Islet precursor cell (in vitro differentiated cells): ENCODE results near the gene LDB3.

ENCODE experiments used
- DNase-seq: peaks from one replicate; pipeline ENCODE4 v3.0.0-alpha.2; 2018

The LDB3 gene

DNA sequence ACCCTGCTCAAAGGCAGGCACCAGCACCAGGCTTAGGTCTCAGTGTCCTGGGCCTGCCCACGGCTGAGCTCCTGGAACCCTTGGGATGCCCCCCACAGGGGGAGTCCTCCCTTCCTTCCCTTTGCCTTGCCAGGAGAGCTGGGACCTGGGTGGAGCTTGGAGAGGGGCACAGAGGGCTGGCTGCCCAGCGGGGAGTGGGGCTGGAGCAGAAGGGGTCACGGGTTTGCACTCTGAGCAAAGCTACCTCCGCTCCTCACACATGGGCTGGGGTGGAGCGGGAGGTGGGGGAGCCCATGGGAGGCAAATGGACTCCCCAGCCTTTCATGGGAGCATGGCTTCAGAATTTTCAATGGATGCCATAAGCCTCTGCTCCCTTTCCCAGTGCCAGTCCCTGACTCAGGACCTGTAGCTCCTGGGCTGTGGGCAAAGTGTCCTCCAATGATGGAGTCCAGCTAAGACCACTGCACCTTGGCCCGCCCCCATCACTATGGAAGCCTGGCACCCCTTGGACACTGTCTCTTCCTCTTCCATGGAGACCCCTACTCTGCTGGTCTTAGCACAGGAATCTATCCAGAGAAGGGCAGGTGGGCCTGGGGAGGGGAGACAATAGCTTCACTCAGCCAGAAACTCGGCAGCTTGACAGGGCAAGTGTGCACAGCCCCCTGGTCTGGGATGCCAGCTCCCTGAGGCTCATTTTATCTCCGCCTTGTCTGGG lies 39.9 kb downstream of the LDB3 start:
- DNase-seq, result peak; percentile 49

DNA sequence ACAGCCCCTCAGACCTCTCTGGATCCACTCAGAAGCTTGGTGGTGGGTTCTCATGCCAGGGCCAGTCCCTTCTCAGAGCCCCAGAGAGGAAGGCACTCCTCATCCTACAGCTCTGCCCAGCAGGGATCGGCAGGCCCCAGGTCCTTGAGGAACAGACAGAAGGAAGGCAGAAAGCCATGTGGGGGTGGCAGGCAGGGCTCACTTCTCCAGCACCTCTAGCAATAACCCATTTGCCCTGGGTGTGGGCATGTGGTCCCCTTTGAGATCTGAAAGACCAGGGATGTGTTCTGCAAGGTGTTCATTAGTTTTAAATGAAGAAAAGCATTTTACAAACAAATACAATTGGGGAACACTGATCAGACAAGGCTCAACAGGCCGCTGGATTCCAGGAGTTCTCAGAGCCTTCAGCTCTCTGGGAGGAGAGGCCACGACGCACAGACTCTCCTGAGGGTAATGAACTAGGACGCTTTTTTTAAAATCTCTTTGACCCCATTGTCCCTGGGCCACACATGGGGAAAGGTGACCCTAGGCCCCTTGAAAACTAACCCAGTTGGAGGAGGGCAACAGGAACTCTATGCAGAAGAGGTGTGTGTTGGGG lies 40.6 kb downstream of the LDB3 start:
- DNase-seq, result peak; percentile 46

DNA sequence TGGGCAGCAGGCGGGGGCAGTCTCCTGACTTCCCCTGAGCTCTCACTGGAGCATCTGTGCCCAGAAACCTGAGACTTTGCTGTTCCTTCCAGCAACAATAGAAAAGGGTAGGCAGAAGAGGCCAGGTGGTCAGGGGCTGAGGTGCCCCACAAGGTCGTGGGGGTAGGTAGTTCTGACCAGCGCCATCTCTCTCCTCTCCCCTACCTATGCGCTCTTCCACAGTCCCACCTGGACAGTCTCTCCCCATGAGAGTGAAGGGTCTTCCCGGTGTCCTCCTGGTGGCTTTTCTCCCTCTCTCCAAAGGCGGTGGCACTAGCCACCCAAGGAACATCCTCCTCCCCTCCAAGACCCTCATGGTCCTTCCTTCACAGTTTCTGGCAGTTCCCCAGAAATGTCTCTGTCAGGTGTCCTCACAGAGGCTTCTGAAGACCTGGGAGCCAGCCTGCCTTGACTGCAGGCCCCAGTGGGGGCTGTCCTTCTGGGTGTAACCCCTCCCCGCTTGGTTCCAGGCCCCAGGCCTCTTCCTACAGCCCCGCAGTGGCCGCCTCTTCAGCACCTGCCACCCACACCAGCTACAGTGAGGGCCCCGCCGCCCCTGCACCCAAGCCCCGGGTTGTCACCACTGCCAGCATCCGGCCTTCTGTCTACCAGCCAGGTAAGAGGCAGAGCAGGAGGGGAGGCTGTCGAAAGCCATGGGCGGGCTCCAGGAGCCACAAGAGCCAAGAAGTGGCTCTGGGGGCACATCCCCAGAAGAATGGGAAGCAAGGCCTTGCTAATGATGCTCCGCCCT lies 41.3 kb downstream of the LDB3 start:
- DNase-seq, result peak; percentile 45

DNA sequence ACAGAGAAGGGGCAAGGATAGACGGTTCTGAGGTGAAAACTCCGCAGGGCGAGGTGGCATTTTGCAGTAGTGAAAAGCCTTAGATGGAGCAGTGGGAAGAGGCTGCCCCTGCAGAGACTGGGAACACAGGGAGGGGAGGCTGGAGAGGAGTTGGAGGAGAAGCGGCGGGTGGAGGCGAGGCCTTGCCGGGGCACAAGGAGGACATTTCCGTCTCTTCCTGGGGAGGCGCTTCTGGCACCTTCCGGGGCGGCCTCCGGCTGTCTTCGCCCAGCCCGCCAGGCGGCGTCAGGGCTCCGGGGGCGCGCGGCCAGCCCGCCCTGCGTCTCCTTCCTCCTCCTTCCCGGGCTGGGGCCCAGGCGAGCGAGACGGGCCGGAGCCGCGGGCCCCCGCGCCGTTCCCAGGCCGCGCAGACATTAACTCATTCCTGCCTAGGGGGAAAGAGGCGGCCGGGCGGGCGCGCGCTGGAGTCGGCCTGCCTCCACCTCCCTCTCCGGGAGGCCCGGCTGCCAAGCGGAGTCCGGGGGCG lies 42.7 kb downstream of the LDB3 start:
- DNase-seq, result peak; percentile 95

DNA sequence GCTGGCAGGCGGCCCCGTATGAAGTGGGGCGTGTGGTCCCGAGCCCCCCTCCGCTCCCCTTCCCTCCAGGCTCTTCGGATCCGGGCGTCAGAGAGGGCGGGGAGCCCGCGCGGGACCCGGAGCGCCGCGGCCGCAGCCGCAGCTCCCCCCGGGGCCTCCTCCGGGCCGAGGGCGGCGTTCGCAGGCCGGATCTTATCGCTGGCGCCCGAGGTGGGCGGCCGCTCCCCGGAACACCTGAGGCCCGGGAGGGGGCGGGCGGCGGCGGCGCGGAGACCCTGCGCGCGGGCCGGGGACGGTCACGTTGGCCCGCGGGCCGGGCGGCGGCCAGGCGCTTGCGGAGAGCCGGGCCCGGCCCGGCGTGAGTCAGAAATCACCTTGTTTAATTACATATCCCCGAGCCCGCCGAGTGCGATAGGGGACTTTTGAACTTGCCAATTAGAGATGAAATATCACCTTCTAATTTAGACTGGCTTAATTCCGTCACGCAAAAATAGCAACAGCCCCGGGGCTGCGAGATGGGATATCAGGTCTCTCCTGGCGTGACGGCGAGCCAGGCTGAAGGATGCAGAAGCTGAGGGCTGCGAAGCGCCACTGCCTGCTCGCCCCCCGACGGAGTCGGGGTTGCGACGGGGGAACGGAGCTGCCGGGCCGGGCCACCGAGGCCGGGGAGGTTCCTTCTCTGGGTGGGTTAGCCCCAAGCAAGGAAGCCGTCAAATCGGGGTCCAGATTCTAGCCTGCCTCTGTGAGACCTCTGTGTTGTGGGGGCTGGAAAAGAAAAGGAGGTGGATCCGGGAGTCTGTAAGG lies 43.4 kb downstream of the LDB3 start:
- DNase-seq, result peak; percentile 76

DNA sequence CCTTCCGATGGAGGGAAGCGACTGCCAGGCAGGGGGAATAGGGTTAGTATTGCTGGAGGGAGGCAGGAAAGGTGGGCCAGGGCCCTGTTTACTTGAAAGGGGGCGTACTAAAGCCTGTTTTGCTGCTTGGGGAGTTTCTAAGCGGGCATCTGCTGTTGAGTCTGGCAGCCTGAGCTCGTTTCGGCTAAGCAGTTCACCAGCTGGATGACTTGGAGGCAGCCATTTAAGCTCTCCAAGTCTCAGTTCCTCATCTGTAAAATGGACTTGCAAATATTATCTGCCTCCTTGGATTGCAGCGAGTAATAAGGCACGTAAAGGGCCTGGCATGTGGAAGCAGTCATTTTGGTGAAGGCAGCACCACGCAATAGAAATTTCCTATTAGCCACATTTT lies 44.0 kb downstream of the LDB3 start:
- peak; percentile 70 for DNase-seq

DNA sequence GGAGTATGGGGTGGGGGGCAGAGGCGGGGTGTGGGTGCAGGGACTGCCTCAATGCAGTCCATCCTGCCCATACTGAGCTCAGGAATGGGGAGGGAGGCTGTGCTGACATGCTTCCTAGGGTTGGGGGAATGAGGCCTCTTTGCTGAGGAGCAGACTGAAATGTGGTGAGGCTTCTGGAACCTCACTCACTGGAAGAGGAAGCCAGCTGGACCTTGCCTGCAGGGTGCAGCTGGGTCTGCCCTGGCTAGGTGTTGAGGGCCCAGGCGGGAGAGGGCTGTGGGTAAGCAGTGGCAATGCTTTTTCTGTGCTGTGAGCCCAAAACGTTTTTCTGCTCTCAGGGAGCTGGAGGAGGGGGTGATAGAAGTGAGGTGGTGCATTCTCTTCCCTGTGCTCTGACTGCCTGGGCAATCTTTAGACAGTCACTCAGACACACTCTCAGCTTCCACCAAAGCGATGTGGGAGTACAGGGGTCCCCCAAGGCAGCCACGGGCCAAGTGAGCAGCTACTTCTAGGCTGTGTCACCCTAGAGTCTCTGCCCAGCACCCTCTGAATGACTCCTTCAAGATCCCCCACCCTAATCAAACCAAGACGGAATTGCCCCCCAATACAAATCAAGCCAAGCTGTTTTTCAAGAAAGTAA lies 47.0 kb downstream of the LDB3 start:
- DNase-seq, result peak; percentile 54

DNA sequence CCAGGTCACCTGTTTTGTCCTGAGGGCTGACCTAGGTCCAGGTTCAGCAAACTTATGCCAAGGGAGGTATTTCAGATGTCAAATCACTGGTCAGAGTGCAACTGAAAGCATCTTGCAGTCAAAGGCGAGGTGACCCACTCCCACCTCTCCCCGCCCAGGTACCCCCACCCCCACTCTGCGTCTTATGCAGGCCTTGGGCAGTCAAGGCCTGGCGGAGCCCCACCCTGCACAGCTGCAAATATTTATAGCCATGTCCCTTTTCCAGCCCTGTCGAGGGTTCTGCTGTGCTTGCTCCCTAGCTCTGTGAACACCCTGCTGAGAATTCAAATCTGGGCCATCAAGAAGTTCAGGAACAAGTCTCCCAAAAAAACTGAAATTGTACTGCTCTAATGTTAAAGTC lies 47.5 kb downstream of the LDB3 start:
- no peak for DNase-seq

DNA sequence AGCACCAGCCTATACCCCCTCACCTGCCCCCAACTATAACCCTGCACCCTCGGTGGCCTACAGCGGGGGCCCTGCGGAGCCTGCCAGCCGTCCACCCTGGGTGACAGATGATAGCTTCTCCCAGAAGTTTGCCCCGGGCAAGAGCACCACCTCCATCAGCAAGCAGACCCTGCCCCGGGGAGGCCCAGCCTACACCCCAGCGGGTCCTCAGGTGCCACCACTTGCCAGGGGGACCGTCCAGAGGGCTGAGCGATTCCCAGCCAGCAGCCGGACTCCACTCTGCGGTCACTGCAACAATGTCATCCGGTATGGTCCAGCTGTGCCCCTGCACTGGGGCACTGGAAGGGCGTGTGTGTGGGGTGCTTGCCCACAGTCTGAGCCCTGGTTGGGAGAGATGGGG lies 48.2 kb downstream of the LDB3 start:
- DNase-seq, result peak; percentile 55

DNA sequence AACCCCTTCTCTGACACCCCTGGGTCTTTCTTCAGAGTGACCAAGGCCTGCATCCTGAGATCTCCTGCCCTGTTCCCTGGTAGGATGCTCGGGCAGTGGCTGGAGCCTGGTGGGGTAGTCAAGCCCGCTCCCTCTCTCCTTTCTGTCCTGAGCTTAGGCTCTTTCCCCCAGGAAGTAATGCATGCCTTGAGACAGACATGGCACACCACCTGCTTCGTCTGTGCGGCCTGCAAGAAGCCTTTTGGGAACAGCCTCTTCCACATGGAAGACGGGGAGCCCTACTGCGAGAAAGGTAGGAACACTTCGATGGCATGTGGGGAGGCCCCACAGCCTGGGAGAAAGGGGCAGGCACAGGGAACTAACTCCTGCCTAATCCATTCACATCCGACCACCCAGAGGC lies 50.2 kb downstream of the LDB3 start:
- no peak for DNase-seq

DNA sequence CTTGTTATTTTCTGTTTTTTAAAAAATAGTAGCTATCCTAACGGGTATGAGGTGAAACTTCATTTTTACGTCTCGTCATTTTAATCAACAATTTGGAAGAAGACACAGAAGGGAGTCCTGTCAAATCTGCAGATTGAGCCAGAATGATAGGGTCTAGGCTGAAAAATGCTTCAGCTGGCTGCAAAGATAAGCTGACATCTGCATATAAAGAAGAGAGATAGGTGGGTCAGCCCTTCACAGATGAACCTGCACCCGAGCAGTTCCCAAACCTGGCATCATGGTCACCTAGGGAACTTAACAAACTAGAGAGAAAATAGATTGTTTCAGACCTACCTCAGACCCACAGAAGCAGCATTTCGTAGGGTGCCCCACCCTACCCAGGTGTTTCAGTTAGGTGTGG lies 52.9 kb downstream of the LDB3 start:
- no peak for DNase-seq

DNA sequence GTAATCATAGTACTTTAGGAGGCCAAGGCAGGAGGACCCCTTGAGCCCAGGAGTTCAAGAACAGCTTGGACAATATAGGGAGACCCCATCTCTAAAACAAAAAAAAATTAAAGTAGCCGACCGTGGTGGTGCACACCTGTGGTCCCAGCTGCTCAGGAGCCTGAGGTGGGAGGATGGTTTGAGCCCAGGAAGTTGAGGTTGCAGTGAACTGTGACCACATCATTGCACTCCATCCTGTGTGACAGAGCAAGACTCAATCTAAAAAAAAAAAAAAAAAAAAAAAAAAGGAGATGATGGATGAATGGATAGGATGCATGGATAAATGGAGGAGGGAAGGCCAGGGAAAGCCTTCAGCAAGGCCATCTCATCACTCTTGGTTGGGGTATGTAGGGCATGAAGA lies 54.7 kb downstream of the LDB3 start:
- DNase-seq, result no peak

DNA sequence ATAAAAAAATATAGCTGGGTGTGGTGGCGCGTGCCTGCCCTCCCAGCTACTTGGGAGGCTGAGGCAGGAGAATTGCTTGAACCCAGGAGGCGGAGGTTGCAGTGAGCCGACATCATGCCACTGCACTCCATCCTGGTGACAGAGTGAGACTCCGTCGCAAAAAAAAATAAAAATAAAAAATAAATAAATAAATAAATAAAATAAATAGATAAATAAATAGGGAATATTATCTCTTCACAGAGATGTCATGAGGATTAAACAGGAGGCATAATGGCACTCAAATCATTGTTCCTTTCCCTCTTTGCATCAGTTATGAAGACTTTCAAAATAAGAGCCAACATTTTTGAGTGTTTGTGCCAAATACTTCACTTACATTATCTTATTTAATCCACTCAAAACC lies 56.1 kb downstream of the LDB3 start:
- DNase-seq, result no peak

DNA sequence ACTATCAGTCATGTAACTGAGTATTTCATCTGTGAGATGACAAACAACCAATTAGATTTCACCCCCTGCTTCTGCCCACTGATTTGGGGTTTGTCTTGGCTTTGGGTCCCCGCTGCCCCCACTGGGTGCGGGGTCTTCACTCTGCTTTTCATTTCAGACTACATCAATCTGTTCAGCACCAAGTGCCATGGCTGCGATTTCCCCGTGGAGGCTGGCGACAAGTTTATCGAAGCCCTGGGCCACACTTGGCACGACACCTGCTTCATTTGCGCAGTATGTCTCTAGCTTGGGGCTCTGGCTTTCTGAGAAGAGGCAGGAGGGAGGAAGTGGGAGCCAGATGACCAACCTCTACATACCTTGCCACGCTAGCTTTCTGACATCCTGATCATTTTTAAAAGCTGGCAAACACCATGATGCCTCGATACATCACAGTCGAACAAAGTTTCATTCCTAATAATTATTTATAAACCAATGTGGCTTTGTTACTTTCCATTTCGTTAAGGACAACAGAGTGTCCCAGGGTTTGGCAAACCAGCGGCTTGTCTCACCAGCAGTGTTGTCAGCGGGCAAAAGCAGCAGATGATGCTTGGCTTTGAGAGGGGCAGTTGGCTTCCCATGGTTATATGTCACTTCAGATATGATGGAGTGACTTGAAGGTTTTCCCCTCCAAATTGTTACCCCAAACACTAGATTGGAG lies 57.8 kb downstream of the LDB3 start:
- DNase-seq, result no peak

DNA sequence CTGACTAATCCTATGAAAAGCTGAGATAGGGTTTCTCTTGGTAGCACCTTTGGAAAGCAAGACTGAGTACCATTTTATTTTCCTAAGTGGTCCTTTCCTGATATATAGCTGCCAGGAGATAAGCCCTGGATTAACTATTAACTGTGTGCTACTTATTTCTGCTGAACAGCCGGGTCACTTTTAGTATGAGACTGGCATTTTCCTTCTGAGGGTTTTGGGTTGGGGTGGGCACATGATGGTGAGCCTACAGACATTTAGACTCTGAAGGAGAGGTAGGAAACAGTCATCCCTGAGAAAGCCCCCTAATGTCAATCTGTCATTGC lies 58.3 kb downstream of the LDB3 start:
- no peak for DNase-seq

DNA sequence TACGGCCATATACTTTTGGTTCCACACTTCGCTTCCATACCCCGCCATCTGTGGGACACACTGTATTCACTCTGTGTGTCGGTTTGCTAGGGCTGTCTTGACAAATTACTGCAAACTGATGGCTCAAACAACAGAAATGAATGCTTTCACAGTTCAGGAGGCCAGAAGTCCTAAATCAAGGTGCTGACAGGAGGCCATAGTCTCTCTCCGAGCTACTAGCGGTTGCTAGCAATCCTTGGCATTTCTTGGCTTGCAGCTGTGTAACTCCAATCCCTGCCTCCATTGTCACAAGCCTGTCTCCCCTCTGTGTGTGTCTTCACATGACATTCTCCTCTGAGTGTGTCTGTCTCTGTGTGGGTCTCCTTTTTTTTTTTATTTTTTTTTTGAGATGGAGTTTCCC lies 59.2 kb downstream of the LDB3 start:
- no peak for DNase-seq

DNA sequence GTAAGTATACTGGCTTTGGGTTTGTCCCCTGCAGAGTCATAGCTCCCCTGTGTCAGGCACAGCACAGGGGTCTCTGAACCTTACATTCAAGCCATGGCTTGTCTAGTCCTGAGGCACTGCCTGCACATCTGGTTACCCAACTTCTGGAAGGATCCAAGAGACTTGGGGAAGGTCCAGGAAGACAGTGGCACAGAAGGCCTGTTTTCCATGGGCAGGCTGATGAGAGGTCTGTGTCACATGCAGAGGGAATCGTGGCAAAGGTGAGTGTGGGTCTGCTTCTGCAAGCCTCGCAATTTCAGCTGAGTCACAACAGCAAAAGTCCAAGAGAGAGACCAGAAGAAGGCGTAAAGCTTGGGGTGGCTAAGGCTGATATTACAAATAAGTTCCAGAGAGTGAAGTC lies 59.7 kb downstream of the LDB3 start:
- no peak for DNase-seq

DNA sequence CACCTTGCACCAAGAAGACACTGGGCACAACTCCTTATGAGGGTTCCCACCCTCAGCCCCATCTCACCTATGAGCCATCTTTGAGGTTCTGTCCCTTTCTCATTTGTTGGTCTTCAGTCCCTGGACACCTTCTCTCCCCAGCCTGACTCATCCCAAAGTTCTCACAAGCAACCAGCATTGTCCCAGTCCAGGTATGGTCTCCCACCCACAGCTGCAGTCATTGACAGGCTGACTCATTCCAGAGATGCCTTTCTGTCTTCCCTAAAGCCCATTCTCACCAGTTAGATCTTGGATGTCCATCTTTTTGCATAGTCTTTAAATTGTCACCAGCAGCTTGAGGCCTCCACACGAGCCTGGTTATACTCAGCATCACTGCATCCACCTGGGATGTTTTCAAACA lies 61.4 kb downstream of the LDB3 start:
- no peak for DNase-seq

DNA sequence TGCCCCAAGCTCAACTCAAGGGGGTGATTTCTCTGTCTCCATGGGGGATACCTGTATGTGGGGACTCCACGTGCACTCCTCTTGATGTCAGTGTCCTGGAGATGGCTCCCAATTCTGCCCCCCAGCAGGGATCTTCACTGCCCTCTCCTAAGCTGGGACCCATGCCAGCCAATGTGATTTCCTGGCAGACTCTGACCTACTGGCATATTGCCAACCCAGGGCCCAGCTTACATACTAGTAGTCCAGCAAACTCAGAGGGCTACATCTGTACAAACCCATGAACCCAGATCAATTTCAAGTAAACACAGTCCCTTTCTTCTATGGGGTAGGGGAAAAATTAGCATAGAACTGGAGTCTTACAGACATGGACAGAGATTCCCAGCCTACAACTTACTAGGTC lies 61.9 kb downstream of the LDB3 start:
- DNase-seq, result no peak

DNA sequence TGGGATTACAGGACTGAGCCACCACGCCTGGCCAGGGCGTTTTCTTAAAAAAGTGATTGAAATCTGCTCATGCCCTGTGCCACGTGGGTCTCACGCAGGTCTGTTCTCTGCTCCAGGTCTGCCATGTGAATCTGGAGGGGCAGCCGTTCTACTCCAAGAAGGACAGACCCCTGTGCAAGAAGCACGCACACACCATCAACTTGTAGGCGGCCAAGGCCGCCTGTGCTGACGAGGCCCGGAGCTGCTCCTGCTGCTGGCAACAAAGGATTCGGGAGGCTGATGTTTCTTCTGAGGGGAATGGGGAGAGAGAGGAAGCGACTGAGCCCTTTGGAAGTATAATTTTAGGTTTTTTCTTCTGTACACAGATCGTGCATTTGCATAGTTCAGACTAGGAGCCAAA lies 64.5 kb downstream of the LDB3 start:
- DNase-seq, result no peak

DNA sequence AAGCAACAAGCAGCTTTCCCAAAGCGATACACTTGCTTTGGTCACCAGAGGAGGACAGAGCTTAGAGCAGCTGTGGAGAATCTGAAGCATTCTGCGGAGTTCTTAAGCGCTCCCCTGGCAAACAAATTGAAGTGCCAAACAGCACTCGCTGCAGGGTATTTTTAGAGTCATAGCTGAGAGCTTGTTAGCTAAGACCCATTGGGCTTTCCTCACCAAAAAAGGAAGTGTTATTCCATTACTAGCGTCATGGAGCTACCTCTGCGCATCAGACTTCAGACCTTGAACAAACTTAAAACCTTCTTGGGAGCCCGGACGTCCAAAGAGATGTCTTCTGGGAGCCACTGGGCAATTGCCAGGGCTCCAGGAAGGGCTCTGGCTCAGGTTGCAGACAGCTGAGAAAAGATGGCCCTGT lies 65.0 kb downstream of the LDB3 start:
- DNase-seq, result no peak
